H1 (cell line): ENCODE data around the gene ASB13. TPM values are rescaled to one million over a fixed set of nuclear protein-coding genes. Genes with fewer than 3 reads are reported as not detected.

Experiments used
- CTCF ChIA-PET: fragments of 300-600 bp; sonication (Branson Sonifier 250); formaldehyde crosslinking; loops from one replicate; lab custom pipeline; 2021; ENCODE audit not compliant: partially characterized antibody; lab: Charles Lee
- POLR2A ChIA-PET: fragments of 300-600 bp; sonication (Branson Sonifier 250); formaldehyde crosslinking; loops from one replicate; lab custom pipeline; 2021; ENCODE audit warnings: inconsistent platforms; ENCODE audit not compliant: partially characterized antibody; lab: Charles Lee
- DNase-seq, 2 experiments: peaks; one replicate each; pipeline versions ENCODE4 v3.0.0 to v3.0.0-alpha.2; 2010 to 2022; ENCODE audit warnings: low spot score in 2 of 2, low read depth in 1 of 2, mixed read lengths in 1 of 2
- FAIRE-seq: peaks from 2 replicates; lab custom pipeline; 2011; peaks lifted over from hg19 to GRCh38; lab: Jason Lieb, UNC
- H2AFZ ChIP-seq: 2 replicates; pipeline ENCODE4 v1.8.1; 2012; ENCODE audit warnings: low read length, inconsistent platforms
- H2AK5ac ChIP-seq: 2 replicates; pipeline ENCODE4 v1.6.1; 2013; ENCODE audit warnings: low read depth, low read length
- H2BK120ac ChIP-seq: replicated peaks from 2 replicates; pipeline ENCODE3; 2013; ENCODE audit warnings: low read depth, low read length, inconsistent platforms
- H2BK12ac ChIP-seq: 2 replicates; pipeline ENCODE4 v1.6.1; 2013; ENCODE audit warnings: low read depth, low read length
- H2BK15ac ChIP-seq: 2 replicates; pipeline ENCODE4 v1.6.1; 2013; ENCODE audit warnings: low read length
- H2BK20ac ChIP-seq: 2 replicates; pipeline ENCODE4 v1.6.1; 2013; ENCODE audit warnings: low read length
- H2BK5ac ChIP-seq: 2 replicates; pipeline ENCODE4 v1.6.1; 2013; ENCODE audit warnings: low read depth, low read length
- H3K14ac ChIP-seq: 2 replicates; pipeline ENCODE4 v1.6.1; 2013; ENCODE audit warnings: inconsistent platforms; ENCODE audit not compliant: insufficient read length
- H3K18ac ChIP-seq: 2 replicates; pipeline ENCODE4 v1.6.1; 2013; ENCODE audit warnings: low read length; ENCODE audit errors: extremely low read depth
- H3K23ac ChIP-seq: 2 replicates; pipeline ENCODE4 v1.6.1; 2013; ENCODE audit warnings: inconsistent platforms; ENCODE audit not compliant: insufficient read length
- H3K23me2 ChIP-seq: 2 replicates; pipeline ENCODE4 v1.6.1; 2013; ENCODE audit warnings: low read depth, low read length
- H3K27ac ChIP-seq: 2 replicates; pipeline ENCODE4 v1.6.1; 2011; ENCODE audit warnings: low read depth, low read length, inconsistent platforms
- H3K27me3 ChIP-seq, 4 experiments: replicated peaks in 1 of 4; 1 replicate in 1 of 4; 2 replicates in 3 of 4; pipeline versions ENCODE4 v1.6.1 to v1.8.1; 2011 to 2013; ENCODE audit warnings: low read length in 3 of 4, mild to moderate bottlenecking in 3 of 4, inconsistent platforms in 2 of 4, mixed read lengths in 2 of 4, moderate library complexity in 1 of 4; ENCODE audit not compliant: control insufficient read depth in 3 of 4, insufficient read depth in 3 of 4; ENCODE audit errors: extremely low read depth in 1 of 4
- H3K36me3 ChIP-seq, 4 experiments: 2 replicates each; pipeline versions ENCODE4 v1.6.1 to v1.8.1; 2011 to 2013; ENCODE audit warnings: mild to moderate bottlenecking in 4 of 4, low read length in 3 of 4, moderate library complexity in 2 of 4, control low read depth in 1 of 4, inconsistent platforms in 1 of 4; ENCODE audit not compliant: insufficient read depth in 4 of 4, control insufficient read depth in 2 of 4
- H3K4ac ChIP-seq: replicated peaks from 2 replicates; pipeline ENCODE3; 2013; ENCODE audit warnings: low read length, low read depth, mixed read lengths, inconsistent platforms; ENCODE audit not compliant: insufficient read length
- H3K4me1 ChIP-seq, 4 experiments: replicated peaks in 1 of 4; 1 replicate in 1 of 4; 2 replicates in 3 of 4; pipeline versions ENCODE4 v1.6.1 to v1.8.1; 2011 to 2013; ENCODE audit warnings: low read length in 3 of 4, inconsistent platforms in 2 of 4, mixed read lengths in 1 of 4; ENCODE audit not compliant: insufficient read depth in 4 of 4, control insufficient read depth in 3 of 4
- H3K4me2 ChIP-seq, 2 experiments: 2 replicates each; pipeline versions ENCODE4 v1.6.1 to v1.8.1; 2011 to 2013; ENCODE audit warnings: low read depth in 2 of 2, low read length in 2 of 2, control low read depth in 1 of 2, inconsistent platforms in 1 of 2, mild to moderate bottlenecking in 1 of 2; ENCODE audit not compliant: insufficient read depth in 1 of 2
- H3K4me3 ChIP-seq, 4 experiments: fragments of 200-600, 300-600 bp in 1 of 4; sonication (generic), shearing (Covaris generic), sonication (Bioruptor Twin) in 1 of 4; 2 replicates each; pipeline versions ENCODE4 v1.5.1 to v1.8.1; 2011 to 2016; ENCODE audit warnings: low read length in 4 of 4, low read depth in 3 of 4, control low read depth in 2 of 4, inconsistent platforms in 2 of 4, mild to moderate bottlenecking in 2 of 4, mixed read lengths in 1 of 4, moderate library complexity in 1 of 4; ENCODE audit not compliant: insufficient read depth in 2 of 4; ENCODE audit errors: extremely low read depth in 1 of 4
- H3K56ac ChIP-seq: replicated peaks from 2 replicates; pipeline ENCODE3; 2013; ENCODE audit warnings: low read depth, mild to moderate bottlenecking, mixed read lengths, low read length, inconsistent platforms; ENCODE audit not compliant: insufficient read length
- H3K79me1 ChIP-seq: 2 replicates; pipeline ENCODE4 v1.6.1; 2013; ENCODE audit warnings: low read depth, low read length, control low read depth
- H3K79me2 ChIP-seq, 2 experiments: 2 replicates each; pipeline versions ENCODE4 v1.6.1 to v1.8.1; 2012 to 2013; ENCODE audit warnings: low read length in 2 of 2, mild to moderate bottlenecking in 2 of 2, inconsistent platforms in 1 of 2; ENCODE audit not compliant: insufficient read depth in 2 of 2, control insufficient read depth in 1 of 2
- H3K9ac ChIP-seq, 4 experiments: replicated peaks in 1 of 4; 1 replicate in 1 of 4; 2 replicates in 3 of 4; pipeline versions ENCODE4 v1.6.1 to v1.8.1; 2011 to 2013; ENCODE audit warnings: low read depth in 3 of 4, low read length in 3 of 4, control low read depth in 2 of 4, mild to moderate bottlenecking in 2 of 4, moderate library complexity in 2 of 4, inconsistent platforms in 1 of 4; ENCODE audit errors: extremely low read depth in 1 of 4
- H3K9me3 ChIP-seq, 2 experiments: 2 replicates each; pipeline versions ENCODE4 v1.6.1 to v1.8.1; 2012 to 2013; ENCODE audit warnings: mild to moderate bottlenecking in 2 of 2, moderate library complexity in 2 of 2, control low read depth in 1 of 2, inconsistent platforms in 1 of 2, low read depth in 1 of 2, low read length in 1 of 2, mixed read lengths in 1 of 2; ENCODE audit not compliant: insufficient read depth in 2 of 2
- H4K20me1 ChIP-seq, 2 experiments: replicated peaks in 1 of 2; 2 replicates each; pipeline versions ENCODE3 to v1.8.1; 2011 to 2013; ENCODE audit warnings: inconsistent platforms in 2 of 2, low read length in 2 of 2, mild to moderate bottlenecking in 1 of 2; ENCODE audit not compliant: insufficient read depth in 2 of 2, control insufficient read depth in 1 of 2
- H4K5ac ChIP-seq: 2 replicates; pipeline ENCODE4 v1.6.1; 2013; ENCODE audit warnings: low read length, low read depth, mixed read lengths, inconsistent platforms; ENCODE audit not compliant: insufficient read length
- H4K8ac ChIP-seq: 2 replicates; pipeline ENCODE4 v1.8.0; 2013; ENCODE audit warnings: mild to moderate bottlenecking, moderate library complexity, low read length, inconsistent platforms; ENCODE audit not compliant: insufficient read depth; ENCODE audit errors: extremely low read depth
- H4K91ac ChIP-seq: replicated peaks from 2 replicates; pipeline ENCODE3; 2013; ENCODE audit warnings: low read length, mixed read lengths, inconsistent platforms; ENCODE audit not compliant: insufficient read length
- CTBP2 ChIP-seq: IDR thresholded peaks from 2 replicates; pipeline ENCODE4 v1.7.0; 2011; ENCODE audit warnings: borderline replicate concordance, mild to moderate bottlenecking, moderate library complexity, mixed read lengths, low read length; ENCODE audit not compliant: insufficient read depth, insufficient read length
- CTCF ChIP-seq, 3 experiments: IDR thresholded peaks; 1 replicate in 2 of 3; 2 replicates in 1 of 3; pipeline versions ENCODE4 v1.5.1 to v1.6.1; 2011; ENCODE audit warnings: low read length in 3 of 3, mild to moderate bottlenecking in 3 of 3, inconsistent platforms in 2 of 3, low read depth in 1 of 3, moderate library complexity in 1 of 3; ENCODE audit not compliant: insufficient read depth in 1 of 3; ENCODE audit errors: control extremely low read depth in 1 of 3
- NANOG ChIP-seq: IDR thresholded peaks from 2 replicates; pipeline ENCODE4 v1.6.1; 2011; ENCODE audit warnings: low read length, low read depth, mild to moderate bottlenecking, inconsistent platforms; ENCODE audit not compliant: insufficient read depth, poor library complexity, severe bottlenecking
- POLR2A ChIP-seq, 2 experiments: IDR thresholded peaks; 1 replicate in 1 of 2; 2 replicates in 1 of 2; pipeline ENCODE4 v1.6.1; 2011; ENCODE audit warnings: low read depth in 2 of 2, low read length in 2 of 2, mild to moderate bottlenecking in 2 of 2; ENCODE audit errors: control extremely low read depth in 1 of 2
- RNF2 ChIP-seq: fragments of 200-900, 300-1000 bp; sonication (generic); IDR thresholded peaks from 2 replicates; pipeline ENCODE4 v1.7.1; 2016; ENCODE audit warnings: borderline replicate concordance, low read depth, mild to moderate bottlenecking, antibody characterized with exemption, low read length; ENCODE audit not compliant: poor library complexity, severe bottlenecking; ENCODE audit errors: missing control alignments
- SIN3A ChIP-seq, 2 experiments: IDR thresholded peaks in 1 of 2; conservative IDR thresholded peaks in 1 of 2; 2 replicates each; pipeline ENCODE4 v1.6.1; 2011 to 2012; ENCODE audit warnings: low read length in 2 of 2, improper control_type of control experiment in 1 of 2, low read depth in 1 of 2, mild to moderate bottlenecking in 1 of 2
- SIX5 ChIP-seq: IDR thresholded peaks from 2 replicates; pipeline ENCODE4 v1.6.1; 2011; ENCODE audit warnings: mild to moderate bottlenecking, low read depth, low read length
- SP1 ChIP-seq: IDR thresholded peaks from 2 replicates; pipeline ENCODE4 v1.6.1; 2011; ENCODE audit warnings: low read depth, low read length
- WGBS, 2 experiments: shearing (Covaris generic) in 1 of 2; methylation state at CpG; one replicate each; pipeline versions ENCODE4 v1.1.6 to v1.1.7; 2013 to 2015; ENCODE audit warnings: low lambda C conversion rate in 2 of 2, mixed read lengths in 2 of 2, inconsistent platforms in 1 of 2, low coverage in 1 of 2, missing lambda C conversion rate in 1 of 2; ENCODE audit not compliant: insufficient replicate concordance in 2 of 2, insufficient coverage in 1 of 2, insufficient read length in 1 of 2; ENCODE audit errors: extremely low coverage in 1 of 2, missing lambda C conversion rate in 1 of 2; 5-methylcytosine and 5-hydroxymethylcytosine counted together
- polyA plus RNA-seq, 7 experiments: library from polyadenylated mRNA; depleted of rRNA in 3 of 7; stranded (reverse) in 5 of 7; unstranded in 2 of 7; fragments of >200 nt in 5 of 7; fragments of 200-250 nt in 2 of 7; gene quantifications; 1 replicate in 5 of 7; 2 replicates in 1 of 7; 4 replicates in 1 of 7; pipeline versions ENCODE4 v1.2.1 to v1.2.3, GENCODE V29; 2011 to 2013; ENCODE audit warnings: missing spikeins in 2 of 7, mixed read lengths in 2 of 7
- total RNA-seq: library from RNA; stranded (reverse); fragmentation: NEBNext Ultra II Directional; extraction: Animal tissue kit (Norgen Biotek cat#: 25700); gene quantifications from 2 replicates; pipeline ENCODE4 v1.2.1, GENCODE V29; 2021

ASB13 gene
- total and polyA plus RNA-seq, 2 of the 8 experiments (the other 6 are each of a cell fraction or from before 2014, with no cell fraction given) = 12.3 to 20.2 TPM

DNA sequence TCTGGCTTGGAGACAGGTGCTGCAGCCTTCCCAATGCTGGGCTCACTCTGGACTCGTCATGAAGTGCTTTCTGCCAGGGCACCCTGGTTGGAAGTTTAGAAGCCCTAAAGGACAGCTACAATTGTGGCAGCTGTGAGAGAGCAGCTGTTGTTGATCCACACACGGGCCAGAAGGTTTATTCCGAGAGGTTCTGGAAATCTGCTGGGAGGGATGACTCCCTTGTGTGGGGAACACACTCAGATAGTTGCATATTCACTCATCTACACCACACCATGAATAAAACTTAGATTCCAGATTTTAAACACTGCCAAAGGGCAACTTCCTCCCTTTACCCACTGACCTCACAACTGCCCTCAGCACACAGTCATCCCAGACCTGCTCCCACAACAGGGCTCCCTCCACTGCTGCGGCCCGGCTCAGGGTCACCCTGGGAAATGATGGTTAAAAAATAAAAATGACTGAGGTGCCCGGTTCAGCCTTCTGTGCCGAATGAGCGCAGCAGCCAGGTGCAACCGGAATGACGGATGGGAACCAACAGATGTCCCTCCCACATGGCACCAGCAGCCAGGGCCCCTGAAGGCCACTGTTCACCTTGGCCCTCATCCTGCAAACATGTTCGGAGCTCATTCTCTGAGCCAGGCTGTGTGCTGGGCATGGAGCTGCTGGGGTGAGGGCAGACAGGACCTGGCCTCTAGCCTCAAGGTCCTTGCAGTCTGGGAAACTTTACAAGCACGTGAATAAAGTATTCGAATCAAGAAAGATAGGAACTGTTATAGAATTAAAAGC lies 40.2 kb downstream of the ASB13 start:
- Histone ChIP-seq H3K14ac (no peak overlapping the region), H2BK20ac (no peak overlapping the region), H4K5ac (no peak overlapping the region), H2BK12ac (no peak overlapping the region), H3K9ac (no peak overlapping the region), H4K20me1 (no peaks in the 10 kb centered on the region), H3K56ac (no peak overlapping the region), H3K18ac (no peak overlapping the region), H3K9me3 (no peaks in the 10 kb centered on the region), H2AK5ac (no peak overlapping the region), H2BK5ac (no peak overlapping the region), H3K79me2 (no peaks in the 10 kb centered on the region), H4K91ac (no peak overlapping the region), H4K8ac (no peak overlapping the region), H3K36me3 (no peaks in the 10 kb centered on the region), H3K4me3 (no peak overlapping the region), H3K27me3 (no peaks in the 10 kb centered on the region), H3K23me2 (no peaks in the 10 kb centered on the region), H3K23ac (no peak overlapping the region), H3K4me2 (no peak overlapping the region), H3K27ac (no peak overlapping the region), H2BK15ac (no peak overlapping the region), H2BK120ac (no peak overlapping the region), H3K4me1 (peaks cover 0 to 5% (median 0%) of the 10 kb centered on the region in 4 experiments; a peak in 2 of 7 replicates), H3K4ac (no peak overlapping the region), H3K79me1 (no peaks in the 10 kb centered on the region), H2AFZ (no peak overlapping the region; the same call in 1 of the 2 replicates)
- ChIA-PET POLR2A (interaction anchor here (1.6 to 2.8 kb wide), 2 partner anchors 39 to 179 kb away, joined by 4 to 7 read pairs; no protein-coding TSS in a partner anchor), CTCF (interaction anchor here (0.6 to 14.0 kb wide), 5 partner anchors 120 to 194 kb away, joined by 3 to 200 read pairs (median 3); no protein-coding TSS in a partner anchor)
- WGBS, 2 experiments = 90% methylated on average over 13 of the region's 13 CpGs; no CpG with 5 or more reads in 1 of the 2 experiments
- DNase-seq (no peak), FAIRE-seq (no peak)
- TF ChIP-seq POLR2A (IDR thresholded peaks at IDR 0.05; ENCODE audit: control extremely low read depth in 1 of 2, low read depth in 2 of 2, low read length in 2 of 2) (no peak), NANOG (no peak), RNF2 (no peak), CTBP2 (no peak), CTCF (IDR thresholded peaks at IDR 0.05; ENCODE audit: control extremely low read depth in 1 of 3, insufficient read depth in 1 of 3, low read depth in 1 of 3, low read length in 3 of 3) (no peak), SP1 (no peak), SIN3A (conservative IDR thresholded peaks at IDR 0.05 in 1 of 2, IDR thresholded peaks at IDR 0.05 in 1 of 2; ENCODE audit: low read depth in 1 of 2, low read length in 2 of 2) (no peak), SIX5 (no peak)
